Esophagus squamous epithelium (tissue), 4 donors: Measurements from ENCODE around the gene TMEM164.

ENCODE experiments used
- POLR2A ChIP-seq, 4 donors: fragments of 450-650 bp; IDR thresholded peaks; one replicate each; pipeline ENCODE4 v1.6.1; 2017; ENCODE audit warnings: antibody characterized with exemption in 4 of 4, mild to moderate bottlenecking in 4 of 4, moderate library complexity in 3 of 4
- TF ChIP-seq, protein P1 (sequence below), 6 experiments: fragments of 450-650 bp in 4 of 6; fragments of 200-600 bp in 2 of 6; sonication (generic) in 2 of 6; IDR thresholded peaks; one replicate each; pipeline ENCODE4 v1.5.1; 2016 to 2019; ENCODE audit warnings: antibody characterized with exemption in 6 of 6, mild to moderate bottlenecking in 4 of 6, moderate library complexity in 4 of 6

DNA sequence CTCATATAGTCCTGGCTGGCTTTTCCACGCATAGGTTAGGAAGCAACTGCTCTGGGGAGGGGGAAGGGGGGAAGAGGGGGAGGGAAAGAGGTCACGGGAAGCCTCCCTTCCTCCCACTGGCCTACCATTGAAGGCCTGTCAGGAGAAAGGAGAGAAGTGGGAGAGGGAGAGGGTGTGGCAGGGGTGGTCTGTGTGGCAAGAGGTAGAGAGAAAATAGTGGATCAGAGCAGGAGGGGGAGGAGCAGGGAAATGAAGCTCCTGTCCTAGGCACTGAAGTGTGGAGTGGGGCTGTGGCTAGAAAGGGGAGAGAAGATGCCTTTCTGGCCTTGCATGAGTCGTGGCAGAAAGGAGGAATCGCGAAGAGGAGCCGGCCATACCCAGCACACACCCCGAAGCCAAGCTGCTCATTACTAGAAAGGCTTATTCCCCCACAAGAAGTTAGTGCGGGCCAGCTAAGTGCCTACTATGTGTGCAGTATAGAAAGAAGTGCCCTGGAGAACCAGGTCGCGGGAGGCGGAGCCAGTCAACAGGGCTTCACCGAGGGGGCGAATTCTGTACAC, 1.1 kb upstream of the TMEM164 start:
- TF ChIP-seq, protein P1, sequence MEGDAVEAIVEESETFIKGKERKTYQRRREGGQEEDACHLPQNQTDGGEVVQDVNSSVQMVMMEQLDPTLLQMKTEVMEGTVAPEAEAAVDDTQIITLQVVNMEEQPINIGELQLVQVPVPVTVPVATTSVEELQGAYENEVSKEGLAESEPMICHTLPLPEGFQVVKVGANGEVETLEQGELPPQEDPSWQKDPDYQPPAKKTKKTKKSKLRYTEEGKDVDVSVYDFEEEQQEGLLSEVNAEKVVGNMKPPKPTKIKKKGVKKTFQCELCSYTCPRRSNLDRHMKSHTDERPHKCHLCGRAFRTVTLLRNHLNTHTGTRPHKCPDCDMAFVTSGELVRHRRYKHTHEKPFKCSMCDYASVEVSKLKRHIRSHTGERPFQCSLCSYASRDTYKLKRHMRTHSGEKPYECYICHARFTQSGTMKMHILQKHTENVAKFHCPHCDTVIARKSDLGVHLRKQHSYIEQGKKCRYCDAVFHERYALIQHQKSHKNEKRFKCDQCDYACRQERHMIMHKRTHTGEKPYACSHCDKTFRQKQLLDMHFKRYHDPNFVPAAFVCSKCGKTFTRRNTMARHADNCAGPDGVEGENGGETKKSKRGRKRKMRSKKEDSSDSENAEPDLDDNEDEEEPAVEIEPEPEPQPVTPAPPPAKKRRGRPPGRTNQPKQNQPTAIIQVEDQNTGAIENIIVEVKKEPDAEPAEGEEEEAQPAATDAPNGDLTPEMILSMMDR (IDR thresholded peaks at IDR 0.05): no peak
- TF ChIP-seq POLR2A (IDR thresholded peaks at IDR 0.05): no peak
